DMS53 treated with DMSO at 0.1 percent for 48 hours (cell line): ENCODE results near the gene ZNF587B.
"Not testable (repeated sequence)": the region's sequence is repeated elsewhere in the genome, so short reads cannot be mapped to it uniquely, and the experiment has no call there.

Experiments
- DNase-seq: peaks from one replicate; lab custom pipeline; 2025; ENCODE audit not compliant: unreplicated experiment; lab: John Stamatoyannopoulos, UW

ZNF587B gene

DNA sequence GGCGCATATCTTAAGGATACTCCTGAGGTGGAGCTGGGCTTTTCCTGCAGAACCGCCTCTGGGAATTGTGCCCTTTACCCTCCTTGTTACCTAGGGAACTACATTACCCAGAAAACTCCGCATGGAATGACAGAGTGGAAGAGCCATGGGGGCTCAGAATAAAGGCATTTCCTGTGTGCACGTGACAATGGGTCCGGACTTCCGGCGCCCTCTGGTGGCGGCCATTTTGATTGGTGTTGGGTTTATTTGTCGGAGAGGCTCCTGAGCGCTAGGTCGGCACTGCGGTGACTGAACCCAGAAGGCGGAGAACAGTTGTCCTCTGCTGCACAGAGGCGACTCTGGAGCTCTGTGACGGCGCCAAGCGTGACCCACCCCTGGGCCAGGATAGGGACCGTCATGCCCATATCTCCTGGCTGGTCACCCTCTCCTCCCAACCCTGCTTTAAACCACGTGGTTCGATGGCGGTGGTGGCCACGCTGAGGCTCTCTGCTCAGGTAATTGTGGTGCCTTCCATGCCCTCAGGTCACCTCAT is at the start of gene ZNF587B:
Gene ZNF587B (plus strand): TSS at position 229 of the 532 bp plus-strand sequence. CDS start 230 bp downstream, at position 459.
- peak; percentile 6 for DNase-seq

DNA sequence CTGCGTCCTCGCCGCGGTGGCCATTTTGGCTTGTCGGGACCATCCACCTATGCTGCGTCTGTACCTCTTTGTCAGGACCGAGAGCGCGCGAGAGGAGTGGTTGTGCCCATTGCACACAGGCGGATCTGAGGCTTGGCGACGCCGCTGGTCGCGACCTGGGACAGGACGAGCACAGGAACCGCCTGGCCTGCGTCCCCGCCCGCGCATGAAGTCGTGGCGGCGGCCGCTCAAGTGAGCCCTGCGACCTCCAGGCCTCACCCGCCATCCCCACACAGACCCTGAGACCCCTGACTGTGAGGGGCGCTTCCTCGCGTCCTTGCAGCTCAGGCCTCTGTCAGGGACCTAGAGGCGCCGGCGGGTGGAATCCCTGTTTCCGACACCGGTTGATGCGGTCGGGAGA is 43.8 kb upstream of the ZNF587B start:
- DNase-seq, result no peak

DNA sequence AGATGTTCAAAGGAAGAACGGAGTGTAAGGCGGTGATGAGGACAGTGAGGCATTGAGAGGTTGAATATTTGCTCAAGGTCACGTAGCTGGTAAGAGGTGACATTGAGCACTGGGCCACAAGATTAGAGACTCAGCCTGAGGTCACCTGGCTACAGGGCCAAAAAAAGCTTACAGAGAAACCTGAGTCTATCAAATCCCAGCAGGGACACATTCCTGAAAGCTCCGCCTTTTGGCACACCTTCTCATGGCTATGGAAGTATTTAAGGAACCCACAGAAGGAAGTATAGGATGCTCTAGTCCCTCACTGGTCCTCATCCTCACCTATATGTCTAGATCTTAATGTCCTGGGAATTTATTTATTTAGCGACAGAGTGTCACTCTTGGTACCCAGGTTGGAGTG is 43.2 kb upstream of the ZNF587B start:
- DNase-seq, result no peak

DNA sequence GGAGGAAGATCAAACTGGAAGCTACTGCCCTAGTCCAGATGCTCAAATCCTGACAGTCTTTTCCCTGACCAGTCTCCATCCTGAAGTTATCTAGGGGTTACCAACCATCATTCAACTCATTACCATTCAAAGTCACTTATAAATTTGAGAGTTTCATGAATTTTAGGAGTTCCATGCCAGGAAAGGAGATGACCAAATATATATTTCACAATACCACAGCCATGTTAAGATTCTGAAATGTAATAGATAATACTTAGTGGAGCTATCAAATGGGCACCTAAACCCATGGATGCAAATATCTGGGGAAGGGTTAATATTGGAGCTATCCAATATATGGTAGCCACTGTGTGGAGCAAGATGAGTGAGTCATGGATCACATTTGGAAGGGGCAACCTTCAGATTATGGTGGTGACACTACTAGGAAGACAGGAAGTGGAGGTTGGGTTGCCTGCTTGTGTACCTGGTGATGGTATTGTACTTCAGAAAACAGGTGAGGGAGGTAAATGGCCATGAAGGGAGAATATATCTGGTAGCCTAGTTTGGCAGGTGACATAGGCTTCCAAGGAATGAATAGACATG is 41.9 kb upstream of the ZNF587B start:
- DNase-seq, result no peak

DNA sequence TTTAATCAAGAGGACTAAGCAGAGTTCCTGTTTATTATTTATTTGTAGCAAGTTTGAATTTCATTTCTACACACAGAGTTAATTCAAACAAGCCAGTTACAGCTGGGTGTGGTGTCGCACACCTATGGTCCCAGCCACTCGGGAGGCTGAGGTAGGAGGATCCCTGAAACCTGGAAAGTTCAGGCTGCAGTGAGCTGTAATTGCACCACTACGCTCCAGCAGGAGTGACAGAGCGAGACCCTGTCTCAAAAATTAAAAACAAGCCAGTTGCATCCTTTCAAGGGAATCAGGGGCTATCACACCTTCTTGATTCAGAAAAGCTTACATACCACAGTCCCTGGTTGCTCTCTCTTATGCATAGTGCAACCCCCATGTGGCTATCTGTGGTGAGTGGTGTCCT is 40.8 kb upstream of the ZNF587B start:
- DNase-seq, result no peak

DNA sequence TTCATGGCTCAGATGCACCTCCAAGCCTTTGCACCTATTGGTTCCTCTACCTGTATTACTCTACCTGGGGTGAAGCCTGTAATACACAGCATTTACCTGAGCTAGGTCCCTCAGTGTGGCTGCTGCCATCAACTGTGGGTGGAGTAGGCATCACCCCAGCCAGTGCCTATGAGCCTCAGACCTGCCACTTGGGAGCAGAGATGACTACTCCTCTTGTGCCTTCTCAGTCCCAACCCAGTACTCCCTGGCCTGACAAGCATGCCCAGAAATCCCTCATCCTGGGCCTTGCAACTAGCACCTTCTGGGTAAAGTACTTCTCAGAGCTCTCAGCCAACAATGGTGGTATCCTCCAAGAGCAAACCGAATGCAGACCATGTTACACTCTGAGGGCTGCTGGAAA is 33.5 kb upstream of the ZNF587B start:
- not testable (repeated sequence) for DNase-seq

DNA sequence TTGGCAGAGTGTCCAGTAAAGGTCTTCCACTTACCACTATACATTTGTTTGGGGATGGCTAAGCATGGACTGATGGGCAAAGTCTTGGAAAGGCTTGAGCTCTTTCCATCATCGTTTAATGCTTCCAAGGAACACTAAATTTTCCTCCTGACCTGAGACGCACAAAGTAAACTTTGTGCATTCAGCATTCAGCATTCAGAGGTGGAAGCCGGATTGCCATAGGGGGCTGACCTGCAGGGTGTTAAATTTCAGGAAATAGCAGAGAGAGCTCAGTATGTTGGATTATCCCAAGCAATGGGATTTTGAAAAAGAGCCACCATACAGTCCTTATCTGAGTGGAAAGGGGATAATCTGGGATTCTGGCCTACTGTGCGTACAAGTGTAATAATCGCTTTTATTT is 29.4 kb upstream of the ZNF587B start:
- no peak for DNase-seq

DNA sequence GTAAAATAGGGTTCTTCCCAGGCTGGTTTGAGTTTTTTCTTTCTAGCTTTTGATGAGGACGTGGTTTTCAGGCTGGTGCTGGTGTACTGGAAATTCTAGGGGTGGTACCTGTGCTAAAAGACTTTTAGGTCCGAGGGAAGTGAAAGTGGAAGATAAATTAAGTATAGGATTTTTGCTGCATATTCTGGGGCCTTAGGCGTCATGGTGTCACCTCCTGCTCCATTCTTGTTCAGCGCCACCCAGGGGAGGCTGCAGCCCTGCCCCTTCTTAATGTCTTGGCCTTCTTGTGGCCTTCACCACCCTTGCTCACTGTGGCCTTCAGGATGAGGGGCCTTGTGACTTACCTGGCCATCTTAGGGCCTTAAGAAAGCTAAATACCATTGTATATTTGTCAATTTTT is 27.8 kb upstream of the ZNF587B start:
- DNase-seq, result no peak

DNA sequence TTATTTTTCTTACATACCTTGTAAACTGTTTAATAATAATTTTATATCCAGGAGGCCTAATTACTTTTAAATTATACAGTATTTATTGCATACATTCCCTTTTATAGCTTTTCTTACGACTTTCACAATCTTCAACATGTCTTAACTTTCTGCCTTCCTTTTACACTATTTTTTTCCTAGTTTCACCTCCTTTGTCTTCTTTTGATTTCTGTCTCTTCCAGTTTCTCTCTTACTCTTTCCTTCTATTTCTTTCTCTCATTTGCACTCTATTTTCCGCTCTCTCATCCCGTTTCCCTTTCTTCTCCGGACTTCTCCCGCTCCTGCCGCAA is 26.9 kb upstream of the ZNF587B start:
- no peak for DNase-seq

DNA sequence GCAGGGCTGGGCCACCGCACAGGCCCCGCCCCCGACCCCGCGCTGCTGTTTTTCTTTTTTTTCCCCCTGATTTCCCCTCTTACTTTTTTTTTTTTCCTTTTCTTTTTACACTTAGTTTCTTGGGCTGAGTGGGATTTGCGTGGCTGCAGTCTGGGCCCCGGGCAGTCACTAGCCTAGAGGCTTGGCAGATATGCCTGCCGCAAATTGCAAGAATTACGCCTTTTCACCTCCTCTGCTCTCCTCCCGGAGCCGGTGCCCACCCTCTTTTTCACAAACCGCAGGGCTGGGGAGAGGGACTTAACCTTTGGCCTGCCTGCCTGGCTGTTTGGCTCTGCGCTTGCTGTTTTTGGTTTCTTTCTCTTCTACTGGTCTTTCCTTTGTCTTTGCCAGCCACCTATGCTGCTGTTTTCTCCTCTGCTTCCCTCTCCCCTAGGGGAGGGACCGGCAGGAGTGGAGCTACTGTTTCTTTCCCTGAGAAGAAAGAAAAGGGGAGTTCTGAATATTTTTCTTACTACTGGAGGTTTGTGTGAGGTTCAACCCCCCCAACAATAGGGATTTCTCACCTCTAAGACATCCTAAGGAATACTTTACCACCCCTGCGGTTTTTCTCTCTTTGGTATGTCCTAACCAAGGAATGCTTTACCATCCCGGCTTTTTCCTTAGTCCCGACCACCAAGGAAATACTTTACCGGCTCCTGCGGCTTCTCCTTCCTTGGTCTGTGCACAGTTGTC is 26.3 kb upstream of the ZNF587B start:
- DNase-seq, result no peak

DNA sequence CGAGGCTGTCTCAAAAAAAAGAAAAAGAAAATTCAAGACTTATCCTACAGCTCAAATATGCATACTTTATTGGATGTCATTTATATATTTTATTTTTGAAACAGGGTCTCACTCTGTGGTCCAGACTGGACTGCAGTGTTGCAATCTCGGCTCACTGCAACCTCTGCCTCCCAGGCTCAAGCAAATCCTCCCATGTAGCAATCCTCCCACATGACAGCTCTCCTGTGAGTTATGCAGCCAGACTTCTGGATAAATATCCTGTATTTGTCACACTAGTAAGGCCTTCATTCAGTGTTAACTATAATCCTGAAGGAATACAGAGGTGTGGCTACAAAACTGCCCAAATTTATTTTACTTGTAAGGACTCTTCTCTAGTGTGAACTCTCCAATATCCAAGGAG is 22.6 kb upstream of the ZNF587B start:
- no peak for DNase-seq

DNA sequence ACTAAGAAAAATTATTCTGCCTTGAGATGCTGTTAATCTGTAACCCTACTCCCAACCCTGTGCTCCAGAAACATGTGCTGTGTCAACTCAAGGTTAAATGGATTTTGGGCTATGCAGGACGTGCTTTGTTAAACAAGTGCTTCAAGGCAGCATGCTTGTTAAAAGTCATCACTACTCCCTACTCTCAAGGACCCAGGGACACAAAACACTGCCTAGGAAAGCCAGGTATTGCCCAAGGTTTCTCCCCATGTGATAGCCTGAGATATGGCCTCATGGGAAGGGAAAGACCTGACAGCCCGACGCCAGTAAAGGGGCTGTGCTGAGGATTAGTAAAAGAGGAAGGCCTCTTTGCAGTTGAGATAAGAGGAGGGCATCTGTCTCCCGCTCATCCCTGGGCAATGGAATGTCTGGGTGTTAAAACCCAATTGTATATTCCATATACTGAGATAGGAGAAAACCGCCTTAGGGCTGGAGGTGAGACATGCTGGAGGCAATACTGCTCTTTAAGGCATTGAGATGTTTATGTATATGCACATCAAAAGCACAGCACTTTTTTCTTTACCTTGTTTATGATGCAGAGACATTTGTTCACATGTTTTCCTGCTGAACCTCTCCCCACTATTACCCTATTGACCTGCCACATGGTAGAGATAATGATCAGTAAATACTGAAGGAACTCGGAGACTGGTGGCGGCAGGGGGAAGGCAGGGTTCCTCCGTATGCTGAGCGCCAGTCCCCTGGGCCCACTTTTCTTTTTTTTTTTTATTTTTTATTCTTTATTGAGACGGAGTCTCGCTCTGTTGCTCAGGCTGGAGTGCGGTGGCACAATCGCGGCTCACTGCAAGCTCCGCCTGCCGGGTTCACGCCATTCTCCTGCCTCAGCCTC is 19.4 kb upstream of the ZNF587B start:
- DNase-seq, result not testable (repeated sequence)

DNA sequence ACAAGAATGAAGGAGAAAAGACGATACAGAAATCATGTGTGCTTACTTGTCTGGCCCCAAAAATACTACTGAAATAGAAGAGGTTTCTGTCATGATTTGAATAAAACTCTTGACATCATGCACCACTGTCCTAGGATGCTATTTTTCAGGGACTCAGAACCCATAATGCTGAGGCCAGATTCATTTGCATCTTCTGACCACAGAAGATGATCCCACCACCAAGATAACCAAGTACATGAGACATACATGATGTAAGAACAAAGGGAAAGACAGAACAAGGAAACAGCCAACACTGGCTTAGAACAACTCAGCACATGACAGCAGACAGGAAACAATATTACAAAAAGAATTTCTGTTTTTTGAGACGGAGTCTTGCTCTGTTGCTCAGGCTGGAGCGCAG is 17.9 kb upstream of the ZNF587B start:
- no peak for DNase-seq

DNA sequence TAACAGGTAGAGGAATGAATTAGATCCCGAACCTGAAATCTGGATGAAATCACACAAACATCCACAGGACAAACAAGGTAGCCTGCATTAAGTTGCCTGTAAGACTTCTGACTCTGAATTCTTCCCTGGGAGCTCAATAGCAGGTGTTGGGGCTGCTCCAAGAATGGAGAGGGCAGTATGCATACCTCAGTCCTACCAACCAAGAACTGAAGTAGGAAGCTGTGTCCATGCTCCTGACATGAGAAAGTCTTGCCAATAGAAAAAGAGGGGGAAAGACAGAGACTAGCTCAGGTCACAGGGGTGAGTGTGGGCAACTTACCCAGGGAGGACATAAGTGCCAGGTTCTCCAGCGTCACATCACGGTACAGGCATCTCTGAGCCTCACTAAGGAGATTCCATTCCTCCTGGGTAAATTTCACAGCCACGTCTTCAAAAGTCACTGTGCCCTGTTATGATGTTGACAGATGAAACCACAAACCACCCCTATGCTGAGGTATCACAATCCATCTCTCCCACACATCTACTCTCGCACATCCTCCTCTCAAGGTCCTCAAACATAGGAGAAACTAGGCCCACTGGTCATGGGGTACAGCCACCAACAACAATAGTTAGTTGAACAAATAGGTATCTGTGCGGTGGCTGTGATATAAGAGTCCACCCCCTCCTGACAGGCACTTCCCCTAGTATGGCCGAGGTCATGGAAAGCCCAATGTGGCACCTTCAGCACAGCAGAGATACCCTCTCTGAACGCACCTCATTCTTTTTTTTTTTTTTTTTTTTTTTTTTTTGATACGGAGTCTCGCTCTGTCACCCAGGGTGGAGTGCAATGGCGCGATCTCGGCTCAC is 16.9 kb upstream of the ZNF587B start:
- DNase-seq, result not testable (repeated sequence)

DNA sequence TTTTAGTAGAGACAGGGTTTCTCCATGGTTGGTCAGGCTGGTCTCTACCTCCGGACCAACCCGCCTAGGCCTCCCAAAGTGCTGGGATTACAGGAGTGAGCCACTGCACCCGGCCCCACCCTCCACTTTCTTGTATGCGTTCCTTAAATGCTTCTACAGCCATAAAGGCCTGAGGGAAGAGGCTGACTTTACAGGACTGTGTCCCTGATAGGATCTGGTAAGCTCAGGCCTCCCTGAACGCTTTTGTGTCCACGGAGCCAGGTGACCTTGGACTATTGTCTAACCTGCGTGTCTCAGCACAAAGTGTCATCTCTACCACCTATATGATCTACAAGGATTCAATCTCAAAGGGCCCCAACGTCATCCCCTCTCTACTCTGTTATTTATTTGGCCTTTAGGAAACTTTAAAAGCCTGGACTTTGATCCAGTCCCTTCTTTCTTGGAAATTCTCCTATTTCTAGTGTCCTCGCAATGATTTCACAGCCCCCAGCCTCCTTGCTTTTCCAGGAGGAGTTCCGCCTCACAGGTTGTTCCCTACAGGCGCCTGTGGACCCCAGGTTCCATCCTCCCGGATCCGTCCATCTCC is 16.1 kb upstream of the ZNF587B start:
- DNase-seq, result no peak

DNA sequence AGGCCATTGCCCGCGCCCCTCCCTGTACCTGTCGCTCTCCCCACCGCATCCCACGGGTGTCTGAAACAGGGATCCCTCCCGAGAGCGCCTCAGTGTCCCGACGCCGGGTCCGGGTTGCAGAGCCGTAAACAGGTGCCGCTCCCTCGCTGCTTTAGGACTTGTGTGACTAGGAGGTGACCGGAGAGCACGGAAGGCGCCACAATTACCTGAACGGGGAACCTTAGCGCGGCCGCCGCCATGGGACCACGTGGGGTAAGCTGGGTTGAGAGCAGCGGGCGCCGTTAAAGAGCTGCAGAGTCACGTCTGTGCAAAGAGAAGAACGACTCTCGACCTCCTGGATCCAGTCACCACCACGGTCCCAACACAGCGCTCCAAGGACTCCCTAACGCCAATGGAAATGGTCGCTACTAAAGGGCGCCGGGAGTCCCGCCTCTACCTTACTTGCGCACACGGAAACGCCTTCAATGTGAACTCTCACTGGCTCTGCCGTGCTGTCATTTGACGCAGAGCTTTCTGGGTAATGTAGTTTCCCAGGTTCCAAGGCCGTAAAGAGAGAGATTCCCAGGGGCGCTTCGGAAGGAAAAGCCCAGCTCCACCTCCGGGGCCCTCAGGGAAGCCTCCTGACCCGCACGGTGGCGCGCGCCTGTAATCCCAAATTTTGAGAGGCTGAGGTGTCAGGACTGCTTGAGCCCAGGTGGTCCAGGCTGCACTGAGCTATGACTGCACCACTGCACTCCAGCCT is 15.4 kb upstream of the ZNF587B start, which contains the start of gene ZNF552:
Gene ZNF552 (minus strand): TSS at position 409 of the 742 bp plus-strand sequence. CDS start 170 bp downstream, at position 239.
- DNase-seq, result peak; percentile 92

DNA sequence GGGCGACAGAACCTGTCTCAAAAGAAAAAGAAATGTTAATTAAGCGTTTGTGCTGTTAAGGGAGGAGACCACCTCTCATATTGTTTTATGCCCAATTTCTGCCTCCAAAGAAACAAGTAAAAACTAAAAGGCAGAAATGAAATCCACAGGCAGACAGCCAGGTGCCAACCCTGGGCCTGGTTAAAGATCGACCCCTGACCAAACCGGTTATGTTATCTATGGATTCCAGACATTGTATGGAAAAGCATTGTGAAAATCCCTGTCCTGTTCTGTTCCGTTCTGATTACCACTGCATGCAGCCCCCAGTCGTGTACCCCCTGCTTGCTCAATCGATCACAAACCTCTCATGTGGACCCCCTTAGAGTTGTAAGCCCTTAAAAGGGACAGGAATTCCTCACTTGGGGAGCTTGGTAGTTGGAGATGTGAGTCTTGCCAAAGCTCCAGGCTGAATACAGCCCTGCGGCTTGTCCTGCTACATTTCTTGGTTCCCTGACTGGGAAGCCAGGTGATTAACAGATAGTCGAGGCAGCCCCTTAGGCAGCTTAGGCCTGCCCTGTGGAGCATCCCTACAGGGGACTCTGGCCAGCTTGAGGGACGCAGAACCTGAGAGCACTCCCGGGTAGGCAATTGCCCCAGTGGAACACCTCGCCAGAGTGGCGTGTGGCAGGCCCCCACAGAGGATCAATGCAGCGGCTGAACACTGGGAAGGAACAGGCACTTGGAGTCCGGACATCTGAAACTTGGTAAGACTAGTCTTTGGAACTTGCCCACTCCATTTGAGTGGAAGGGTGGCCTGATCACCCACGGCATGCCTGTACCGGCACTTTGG is 14.6 kb upstream of the ZNF587B start:
- DNase-seq, result no peak

DNA sequence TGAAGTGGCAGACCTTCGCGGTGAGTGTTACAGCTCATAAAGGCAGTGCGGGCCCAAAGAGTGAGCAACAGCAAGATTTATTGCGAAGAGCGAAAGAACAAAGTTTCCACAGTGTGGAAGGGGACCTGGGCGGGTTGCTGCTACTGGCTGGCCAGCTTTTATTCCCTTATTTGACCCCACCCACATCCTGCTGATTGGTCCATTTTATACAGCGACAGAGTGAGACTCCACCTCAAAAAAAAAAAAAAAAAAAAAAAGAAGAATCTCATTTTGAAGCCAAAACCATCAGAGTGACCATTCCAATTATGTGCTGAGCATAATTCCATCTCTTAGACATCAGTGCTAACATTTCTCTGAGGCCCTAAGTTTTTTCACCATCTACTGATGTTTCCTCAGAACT is 13.4 kb upstream of the ZNF587B start:
- DNase-seq, result no peak

DNA sequence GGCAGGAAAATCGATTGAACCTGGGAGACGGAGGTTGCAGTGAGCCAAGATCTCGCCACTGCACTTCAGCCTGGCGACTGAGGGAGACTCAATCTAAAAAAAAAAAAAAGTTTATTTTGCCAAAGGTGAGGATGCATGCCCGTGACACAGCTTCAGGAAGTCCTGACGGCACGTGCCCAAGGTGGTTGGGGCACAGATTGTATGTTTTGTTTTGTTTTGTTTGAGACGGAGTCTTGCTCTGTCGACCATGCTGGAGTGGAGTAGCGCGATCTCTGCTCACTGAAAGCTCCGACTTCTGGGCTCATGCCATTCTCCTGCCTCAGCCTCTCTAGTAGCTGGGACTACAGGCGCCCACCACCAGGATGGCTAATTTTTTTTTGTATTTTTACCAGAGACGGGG is 12.1 kb upstream of the ZNF587B start:
- DNase-seq, result no peak
